ENCODE data around the gene CSNK1E.

DNA sequence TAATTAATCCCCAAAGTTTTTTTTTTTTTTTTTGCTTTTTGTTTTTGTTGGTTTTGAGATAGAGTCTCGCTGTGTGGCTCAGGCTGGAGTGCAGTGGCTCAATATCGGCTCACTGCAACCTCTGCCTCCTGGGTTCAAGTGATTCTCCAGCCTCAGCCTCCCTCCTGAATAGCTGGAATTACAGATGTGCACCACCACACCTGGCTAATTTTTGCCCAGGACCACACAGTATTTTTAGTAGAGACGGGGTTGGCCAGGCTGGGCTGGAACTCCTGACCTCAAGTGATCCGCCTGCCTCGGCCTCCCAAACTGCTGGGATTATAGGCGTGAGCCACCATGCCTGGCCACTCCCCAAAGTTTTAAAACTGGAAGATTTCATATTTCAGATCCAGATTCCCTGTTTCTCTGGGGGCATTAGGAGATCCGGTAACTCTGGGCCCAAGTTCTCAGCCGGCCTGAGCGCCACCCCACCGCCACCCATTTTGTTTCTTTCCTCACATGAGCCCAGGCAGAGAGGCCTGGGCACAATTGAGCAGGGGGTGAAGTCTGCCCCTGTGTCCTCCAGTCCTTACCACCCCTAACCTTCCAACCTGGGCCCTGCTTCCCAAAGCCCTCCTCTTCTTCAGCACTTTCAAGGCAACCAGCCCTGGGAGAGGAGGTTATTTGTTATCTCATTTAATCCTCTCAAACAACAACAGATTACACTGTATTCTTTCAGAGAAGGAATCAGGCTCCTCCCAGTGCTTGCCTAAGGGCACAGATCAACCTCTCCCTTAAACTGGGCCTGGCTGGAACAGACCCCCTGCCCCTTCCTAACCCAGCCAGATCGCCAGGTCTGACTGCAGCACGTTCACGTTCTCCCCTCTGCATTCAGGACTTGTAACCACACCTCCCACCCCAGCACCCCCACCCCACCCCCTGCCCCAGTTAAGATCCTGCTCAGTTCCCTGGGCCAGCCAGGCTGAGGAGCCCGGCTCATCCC lies 1.9 kb upstream of the CSNK1E start:
- TF ChIP-seq, protein P1, sequence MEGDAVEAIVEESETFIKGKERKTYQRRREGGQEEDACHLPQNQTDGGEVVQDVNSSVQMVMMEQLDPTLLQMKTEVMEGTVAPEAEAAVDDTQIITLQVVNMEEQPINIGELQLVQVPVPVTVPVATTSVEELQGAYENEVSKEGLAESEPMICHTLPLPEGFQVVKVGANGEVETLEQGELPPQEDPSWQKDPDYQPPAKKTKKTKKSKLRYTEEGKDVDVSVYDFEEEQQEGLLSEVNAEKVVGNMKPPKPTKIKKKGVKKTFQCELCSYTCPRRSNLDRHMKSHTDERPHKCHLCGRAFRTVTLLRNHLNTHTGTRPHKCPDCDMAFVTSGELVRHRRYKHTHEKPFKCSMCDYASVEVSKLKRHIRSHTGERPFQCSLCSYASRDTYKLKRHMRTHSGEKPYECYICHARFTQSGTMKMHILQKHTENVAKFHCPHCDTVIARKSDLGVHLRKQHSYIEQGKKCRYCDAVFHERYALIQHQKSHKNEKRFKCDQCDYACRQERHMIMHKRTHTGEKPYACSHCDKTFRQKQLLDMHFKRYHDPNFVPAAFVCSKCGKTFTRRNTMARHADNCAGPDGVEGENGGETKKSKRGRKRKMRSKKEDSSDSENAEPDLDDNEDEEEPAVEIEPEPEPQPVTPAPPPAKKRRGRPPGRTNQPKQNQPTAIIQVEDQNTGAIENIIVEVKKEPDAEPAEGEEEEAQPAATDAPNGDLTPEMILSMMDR (IDR thresholded peaks at IDR 0.05 in 4 of 5, conservative IDR thresholded peaks at IDR 0.05 in 1 of 5): no peak
- no peak for TF ChIP-seq POLR2A (IDR thresholded peaks at IDR 0.05)

All from gastrocnemius medialis (tissue), 4 donors.